ENCODE data around the gene ELOB.

Gene ELOB

GRCh38 chr16:2745961-2746360 is 31.1 kb downstream of the ELOB start:
- Histone ChIP-seq H3K4me3 (no peak overlapping the region), H3K27ac (no peak overlapping the region)
- TF ChIP-seq CTCF (IDR thresholded peaks at IDR 0.05), result no peak
- no peak for DNase-seq (ENCODE audit: low spot score)

- H3K27ac ChIP-seq, result no peak overlapping the region
- no peak for TF ChIP-seq CTCF (IDR thresholded peaks at IDR 0.05)
- H3K4me3 ChIP-seq, result no peak overlapping the region
- no peak for DNase-seq (ENCODE audit: low spot score)
Measured at GRCh38 chr16:2745116-2745890, 31.8 kb downstream of the ELOB start.

- no peak for DNase-seq (ENCODE audit: low spot score)
- Histone ChIP-seq H3K27ac (no peak overlapping the region), H3K4me3 (no peak overlapping the region)
- TF ChIP-seq CTCF (IDR thresholded peaks at IDR 0.05), result no peak
Measured at GRCh38 chr16:2744711-2745110, 32.4 kb downstream of the ELOB start.

GRCh38 chr16:2743007-2743810 is 33.9 kb downstream of the ELOB start:
- TF ChIP-seq CTCF (IDR thresholded peaks at IDR 0.05), result no peak
- no peak for DNase-seq (ENCODE audit: low spot score)
- H3K27ac ChIP-seq, result no peak overlapping the region
- no peak overlapping the region for H3K4me3 ChIP-seq

- no peak overlapping the region for H3K27ac ChIP-seq
- no peak for DNase-seq (ENCODE audit: low spot score)
- TF ChIP-seq CTCF (IDR thresholded peaks at IDR 0.05), result no peak
Measured at GRCh38 chr16:2742323-2743006, 34.6 kb downstream of the ELOB start.

GRCh38 chr16:2741168-2741567 is 35.9 kb downstream of the ELOB start:
- DNase-seq (ENCODE audit: low spot score), result no peak
- TF ChIP-seq CTCF (IDR thresholded peaks at IDR 0.05), result no peak
- no peak overlapping the region for H3K4me3 ChIP-seq
- H3K27ac ChIP-seq, result no peak overlapping the region

More at GRCh38 chr16:2742323-2743006, 34.6 kb downstream of the ELOB start:
- H3K4me3 ChIP-seq, result no peak overlapping the region

Data from coronary artery (tissue), 2 donors.